WTC11 (cell line): ENCODE measurements around the gene DIRAS3. TPM values are rescaled to one million over a fixed set of nuclear protein-coding genes. Genes with fewer than 3 reads are reported as not detected.

Experiments
- ATAC-seq: fragments of 200-7000 bp; cut with Tn5 transposase; 2 replicates; pipeline ENCODE4 v1.10.0; 2021; ENCODE audit warnings: mild to moderate bottlenecking, moderate library complexity
- CTCF ChIA-PET: fragments of 300-600 bp; sonication (Branson Sonifier 250); formaldehyde crosslinking; loops from one replicate; lab custom pipeline; 2021; ENCODE audit warnings: antibody characterized with exemption; lab: Charles Lee
- POLR2A ChIA-PET: fragments of 350-600 bp; sonication (Branson Sonifier 250); formaldehyde crosslinking; loops from one replicate; lab custom pipeline; 2021; ENCODE audit warnings: antibody characterized with exemption; lab: Charles Lee
- DNase-seq: peaks from one replicate; pipeline ENCODE4 v3.0.0; 2021; ENCODE audit warnings: low spot score
- H3K27ac Mint-ChIP-seq: 2 replicates; pipeline ENCODE4 v1.8.0; 2021; ENCODE audit warnings: mixed read lengths
- H3K27me3 Mint-ChIP-seq: 2 replicates; pipeline ENCODE4 v1.8.0; 2021; ENCODE audit warnings: low read depth, mild to moderate bottlenecking, moderate library complexity, mixed read lengths
- H3K36me3 Mint-ChIP-seq: 2 replicates; pipeline ENCODE4 v1.8.0; 2021; ENCODE audit warnings: mixed read lengths
- H3K4me1 Mint-ChIP-seq: 2 replicates; pipeline ENCODE4 v1.8.0; 2022; ENCODE audit warnings: mixed read lengths
- H3K4me3 Mint-ChIP-seq: 2 replicates; pipeline ENCODE4 v1.8.0; 2021; ENCODE audit warnings: mild to moderate bottlenecking, moderate library complexity, mixed read lengths
- H3K9me3 Mint-ChIP-seq: 2 replicates; pipeline ENCODE4 v1.8.0; 2021; ENCODE audit warnings: mixed read lengths
- CTCF ChIP-seq: fragments of 200-600 bp; IDR thresholded peaks from 2 replicates; pipeline ENCODE4 v1.8.0; 2022; ENCODE audit warnings: antibody characterized with exemption
- ETV6 ChIP-seq: sonication (generic); formaldehyde crosslinking; IDR thresholded peaks from 2 replicates; pipeline ENCODE4 v1.8.1; 2022; ENCODE audit warnings: mild to moderate bottlenecking, missing genetic modification reagents
- FOXP1 ChIP-seq: sonication (generic); formaldehyde crosslinking; IDR thresholded peaks from 2 replicates; pipeline ENCODE4 v1.8.0; 2022; ENCODE audit warnings: missing genetic modification reagents, mild to moderate bottlenecking, moderate library complexity, borderline replicate concordance
- GABPB1 ChIP-seq: sonication (generic); formaldehyde crosslinking; IDR thresholded peaks from 2 replicates; pipeline ENCODE4 v1.8.1; 2023; ENCODE audit warnings: mild to moderate bottlenecking, missing genetic modification reagents
- HMGXB4 ChIP-seq: sonication (generic); formaldehyde crosslinking; IDR thresholded peaks from 2 replicates; pipeline ENCODE4 v1.8.1; 2023; ENCODE audit warnings: mild to moderate bottlenecking, moderate library complexity, missing genetic modification reagents
- MAX ChIP-seq: sonication (generic); formaldehyde crosslinking; IDR thresholded peaks from 2 replicates; pipeline ENCODE4 v1.8.0; 2022; ENCODE audit warnings: mild to moderate bottlenecking, missing genetic modification reagents
- NFATC4 ChIP-seq: fragments of 250-450 bp; sonication (Bioruptor Pico); IDR thresholded peaks from 2 replicates; pipeline ENCODE4 v1.9.0; 2021; ENCODE audit warnings: mild to moderate bottlenecking
- NR1H2 ChIP-seq: sonication (generic); formaldehyde crosslinking; IDR thresholded peaks from 2 replicates; pipeline ENCODE4 v1.9.0; 2021; ENCODE audit warnings: mild to moderate bottlenecking, moderate library complexity, missing genetic modification reagents
- NR2C2 ChIP-seq: sonication (generic); formaldehyde crosslinking; IDR thresholded peaks from 2 replicates; pipeline ENCODE4 v1.8.0; 2022; ENCODE audit warnings: mild to moderate bottlenecking, missing genetic modification reagents
- OVOL2 ChIP-seq: fragments of 250-450 bp; sonication (Bioruptor Pico); IDR thresholded peaks from 2 replicates; pipeline ENCODE4 v1.9.0; 2021; ENCODE audit warnings: mild to moderate bottlenecking, borderline replicate concordance
- RELA ChIP-seq: sonication (generic); formaldehyde crosslinking; IDR thresholded peaks from 2 replicates; pipeline ENCODE4 v1.8.1; 2022; ENCODE audit warnings: missing genetic modification reagents, mild to moderate bottlenecking, borderline replicate concordance
- SMAD3 ChIP-seq: sonication (generic); formaldehyde crosslinking; IDR thresholded peaks from 2 replicates; pipeline ENCODE4 v1.8.0; 2022; ENCODE audit warnings: missing genetic modification reagents, mild to moderate bottlenecking, borderline replicate concordance
- SOX15 ChIP-seq: fragments of 250-450 bp; sonication (Bioruptor Pico); IDR thresholded peaks from 2 replicates; pipeline ENCODE4 v1.9.0; 2021; ENCODE audit warnings: mild to moderate bottlenecking
- TP53 ChIP-seq: sonication (generic); formaldehyde crosslinking; IDR thresholded peaks from 2 replicates; pipeline ENCODE4 v1.8.1; 2023; ENCODE audit warnings: mild to moderate bottlenecking, missing genetic modification reagents
- ZNF317 ChIP-seq: sonication (generic); formaldehyde crosslinking; IDR thresholded peaks from 2 replicates; pipeline ENCODE4 v1.8.1; 2023; ENCODE audit warnings: low read depth, mild to moderate bottlenecking, moderate library complexity, missing genetic modification reagents, borderline replicate concordance
- total RNA-seq: library from RNA; stranded (reverse); gene quantifications from 3 replicates; pipeline ENCODE4 v1.2.3, GENCODE V29; 2021
- TF ChIP-seq, protein P1 (sequence below): sonication (generic); formaldehyde crosslinking; conservative IDR thresholded peaks from 2 replicates; pipeline ENCODE4 v1.8.1; 2022; ENCODE audit warnings: mild to moderate bottlenecking, missing genetic modification reagents
- TF ChIP-seq, protein P2 (sequence below): sonication (generic); formaldehyde crosslinking; IDR thresholded peaks from 2 replicates; pipeline ENCODE4 v1.8.0; 2023; ENCODE audit warnings: missing genetic modification reagents, mild to moderate bottlenecking, borderline replicate concordance
- TF ChIP-seq, protein P3 (sequence below): sonication (generic); formaldehyde crosslinking; IDR thresholded peaks from 2 replicates; pipeline ENCODE4 v1.8.0; 2022; ENCODE audit warnings: mild to moderate bottlenecking, missing genetic modification reagents

The DIRAS3 gene
- total RNA-seq, 1 experiment from 2014 or later, result 0.22 TPM

- TF ChIP-seq ETV6 (CRISPR knock-in tag), result no peak
- TF ChIP-seq, protein P1, sequence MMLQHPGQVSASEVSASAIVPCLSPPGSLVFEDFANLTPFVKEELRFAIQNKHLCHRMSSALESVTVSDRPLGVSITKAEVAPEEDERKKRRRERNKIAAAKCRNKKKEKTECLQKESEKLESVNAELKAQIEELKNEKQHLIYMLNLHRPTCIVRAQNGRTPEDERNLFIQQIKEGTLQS (CRISPR knock-in tag), result no peak
- TF ChIP-seq, protein P2, sequence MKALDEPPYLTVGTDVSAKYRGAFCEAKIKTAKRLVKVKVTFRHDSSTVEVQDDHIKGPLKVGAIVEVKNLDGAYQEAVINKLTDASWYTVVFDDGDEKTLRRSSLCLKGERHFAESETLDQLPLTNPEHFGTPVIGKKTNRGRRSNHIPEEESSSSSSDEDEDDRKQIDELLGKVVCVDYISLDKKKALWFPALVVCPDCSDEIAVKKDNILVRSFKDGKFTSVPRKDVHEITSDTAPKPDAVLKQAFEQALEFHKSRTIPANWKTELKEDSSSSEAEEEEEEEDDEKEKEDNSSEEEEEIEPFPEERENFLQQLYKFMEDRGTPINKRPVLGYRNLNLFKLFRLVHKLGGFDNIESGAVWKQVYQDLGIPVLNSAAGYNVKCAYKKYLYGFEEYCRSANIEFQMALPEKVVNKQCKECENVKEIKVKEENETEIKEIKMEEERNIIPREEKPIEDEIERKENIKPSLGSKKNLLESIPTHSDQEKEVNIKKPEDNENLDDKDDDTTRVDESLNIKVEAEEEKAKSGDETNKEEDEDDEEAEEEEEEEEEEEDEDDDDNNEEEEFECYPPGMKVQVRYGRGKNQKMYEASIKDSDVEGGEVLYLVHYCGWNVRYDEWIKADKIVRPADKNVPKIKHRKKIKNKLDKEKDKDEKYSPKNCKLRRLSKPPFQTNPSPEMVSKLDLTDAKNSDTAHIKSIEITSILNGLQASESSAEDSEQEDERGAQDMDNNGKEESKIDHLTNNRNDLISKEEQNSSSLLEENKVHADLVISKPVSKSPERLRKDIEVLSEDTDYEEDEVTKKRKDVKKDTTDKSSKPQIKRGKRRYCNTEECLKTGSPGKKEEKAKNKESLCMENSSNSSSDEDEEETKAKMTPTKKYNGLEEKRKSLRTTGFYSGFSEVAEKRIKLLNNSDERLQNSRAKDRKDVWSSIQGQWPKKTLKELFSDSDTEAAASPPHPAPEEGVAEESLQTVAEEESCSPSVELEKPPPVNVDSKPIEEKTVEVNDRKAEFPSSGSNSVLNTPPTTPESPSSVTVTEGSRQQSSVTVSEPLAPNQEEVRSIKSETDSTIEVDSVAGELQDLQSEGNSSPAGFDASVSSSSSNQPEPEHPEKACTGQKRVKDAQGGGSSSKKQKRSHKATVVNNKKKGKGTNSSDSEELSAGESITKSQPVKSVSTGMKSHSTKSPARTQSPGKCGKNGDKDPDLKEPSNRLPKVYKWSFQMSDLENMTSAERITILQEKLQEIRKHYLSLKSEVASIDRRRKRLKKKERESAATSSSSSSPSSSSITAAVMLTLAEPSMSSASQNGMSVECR (CRISPR knock-in tag), result no peak
- TF ChIP-seq NFATC4 (CRISPR knock-in tag), result no peak
- TF ChIP-seq MAX (CRISPR knock-in tag), result no peak
- no peak for TF ChIP-seq RELA (CRISPR knock-in tag)
- TF ChIP-seq HMGXB4 (CRISPR knock-in tag), result no peak
- TF ChIP-seq, protein P3, sequence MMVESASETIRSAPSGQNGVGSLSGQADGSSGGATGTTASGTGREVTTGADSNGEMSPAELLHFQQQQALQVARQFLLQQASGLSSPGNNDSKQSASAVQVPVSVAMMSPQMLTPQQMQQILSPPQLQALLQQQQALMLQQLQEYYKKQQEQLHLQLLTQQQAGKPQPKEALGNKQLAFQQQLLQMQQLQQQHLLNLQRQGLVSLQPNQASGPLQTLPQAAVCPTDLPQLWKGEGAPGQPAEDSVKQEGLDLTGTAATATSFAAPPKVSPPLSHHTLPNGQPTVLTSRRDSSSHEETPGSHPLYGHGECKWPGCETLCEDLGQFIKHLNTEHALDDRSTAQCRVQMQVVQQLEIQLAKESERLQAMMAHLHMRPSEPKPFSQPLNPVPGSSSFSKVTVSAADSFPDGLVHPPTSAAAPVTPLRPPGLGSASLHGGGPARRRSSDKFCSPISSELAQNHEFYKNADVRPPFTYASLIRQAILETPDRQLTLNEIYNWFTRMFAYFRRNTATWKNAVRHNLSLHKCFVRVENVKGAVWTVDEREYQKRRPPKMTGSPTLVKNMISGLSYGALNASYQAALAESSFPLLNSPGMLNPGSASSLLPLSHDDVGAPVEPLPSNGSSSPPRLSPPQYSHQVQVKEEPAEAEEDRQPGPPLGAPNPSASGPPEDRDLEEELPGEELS (CRISPR knock-in tag), result no peak
- TF ChIP-seq ZNF317 (CRISPR knock-in tag), result no peak
- no peak for TF ChIP-seq SOX15 (CRISPR knock-in tag)
- no peak for TF ChIP-seq GABPB1 (CRISPR knock-in tag)
- no peak for TF ChIP-seq FOXP1 (CRISPR knock-in tag)
- no peak for TF ChIP-seq OVOL2 (CRISPR knock-in tag)
- TF ChIP-seq NR2C2 (CRISPR knock-in tag), result no peak
- no peak for TF ChIP-seq TP53
- no peak for TF ChIP-seq CTCF
- no peak for TF ChIP-seq SMAD3 (CRISPR knock-in tag)
- TF ChIP-seq NR1H2 (CRISPR knock-in tag), result no peak
- H3K27ac Mint-ChIP-seq, result no peak overlapping the region
- no peaks in the 10 kb centered on the region for H3K9me3 Mint-ChIP-seq
- H3K4me3 Mint-ChIP-seq, result no peak overlapping the region; the same call in 1 of the 2 replicates
- H3K27me3 Mint-ChIP-seq, result peaks cover 25% of the 10 kb centered on the region
- H3K4me1 Mint-ChIP-seq, result peaks cover 9% of the 10 kb centered on the region
- CTCF ChIA-PET, result interaction anchor here (1.2 to 2.6 kb wide), 2 partner anchors 12 to 75 kb away, joined by 4 to 9 read pairs; no protein-coding TSS in a partner anchor
- ATAC-seq, result no peak
- H3K36me3 Mint-ChIP-seq, result no peaks in the 10 kb centered on the region
- POLR2A ChIA-PET, result no interaction called here
- DNase-seq, result no peak
Observed at GRCh38 chr1:68045511-68046180, 4.8 kb downstream of the DIRAS3 start.
